ENCODE data around the gene OR52I2. TPM values are rescaled to one million over a fixed set of nuclear protein-coding genes. Genes with fewer than 3 reads are reported as not detected.

Gene OR52I2
- not detected in 2 replicates for total RNA-seq
- long read RNA-seq = 0 reads

- Mint-ChIP-seq H3K4me3 (ENCODE audit: low read depth) (no peak within 1 kb of the TSS), H3K9me3 (ENCODE audit: low read depth) (no peaks in the 10 kb centered on the region), H3K27me3 (peaks cover 5% of the 10 kb centered on the region), H3K4me1 (ENCODE audit: low read depth) (peaks cover 5% of the 10 kb centered on the region), H3K36me3 (ENCODE audit: insufficient read depth) (no peaks in the 10 kb centered on the region), H3K27ac (no peak within 1 kb of the TSS)
- TF ChIP-seq, protein P1, sequence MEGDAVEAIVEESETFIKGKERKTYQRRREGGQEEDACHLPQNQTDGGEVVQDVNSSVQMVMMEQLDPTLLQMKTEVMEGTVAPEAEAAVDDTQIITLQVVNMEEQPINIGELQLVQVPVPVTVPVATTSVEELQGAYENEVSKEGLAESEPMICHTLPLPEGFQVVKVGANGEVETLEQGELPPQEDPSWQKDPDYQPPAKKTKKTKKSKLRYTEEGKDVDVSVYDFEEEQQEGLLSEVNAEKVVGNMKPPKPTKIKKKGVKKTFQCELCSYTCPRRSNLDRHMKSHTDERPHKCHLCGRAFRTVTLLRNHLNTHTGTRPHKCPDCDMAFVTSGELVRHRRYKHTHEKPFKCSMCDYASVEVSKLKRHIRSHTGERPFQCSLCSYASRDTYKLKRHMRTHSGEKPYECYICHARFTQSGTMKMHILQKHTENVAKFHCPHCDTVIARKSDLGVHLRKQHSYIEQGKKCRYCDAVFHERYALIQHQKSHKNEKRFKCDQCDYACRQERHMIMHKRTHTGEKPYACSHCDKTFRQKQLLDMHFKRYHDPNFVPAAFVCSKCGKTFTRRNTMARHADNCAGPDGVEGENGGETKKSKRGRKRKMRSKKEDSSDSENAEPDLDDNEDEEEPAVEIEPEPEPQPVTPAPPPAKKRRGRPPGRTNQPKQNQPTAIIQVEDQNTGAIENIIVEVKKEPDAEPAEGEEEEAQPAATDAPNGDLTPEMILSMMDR (IDR thresholded peaks at IDR 0.05; ENCODE audit: unreplicated experiment) = no peak
- no peak for DNase-seq (ENCODE audit: low spot score, unreplicated experiment)
These were observed at the start of gene OR52I2 for GRCh38 chr11:4581443-4581842. Gene OR52I2 (plus strand): TSS chr11:4581743.

DNA sequence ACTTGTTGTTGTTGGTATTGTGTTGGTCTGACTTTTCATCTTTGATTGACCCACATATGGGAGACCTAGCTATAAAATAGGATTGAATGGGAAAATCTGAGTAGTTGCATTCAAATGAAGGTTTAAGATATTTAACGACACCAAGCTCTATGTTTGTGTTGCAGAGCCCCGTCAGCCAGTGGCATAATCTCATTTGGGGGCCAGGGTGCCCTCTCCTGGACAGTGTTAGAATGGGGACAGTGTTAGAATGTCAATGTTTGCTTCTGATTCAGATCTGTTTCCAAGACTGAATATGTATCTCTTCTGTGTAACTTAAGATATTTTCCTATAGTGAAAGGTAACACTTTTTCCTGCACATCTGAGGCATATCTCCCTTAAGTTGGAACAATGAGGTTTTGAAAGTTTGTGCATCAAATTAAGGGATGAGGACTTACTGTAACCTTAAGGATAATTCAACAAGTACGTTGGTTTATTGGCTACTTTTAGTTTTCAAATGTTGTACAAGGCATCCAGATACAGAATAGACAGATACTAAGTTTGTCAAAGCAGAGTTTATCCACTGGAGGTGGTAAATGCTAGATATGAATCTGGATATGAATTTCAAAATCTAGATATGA is 41.8 kb upstream of the OR52I2 start:
- Mint-ChIP-seq H3K4me3 (ENCODE audit: low read depth) (no peak overlapping the region), H3K27ac (no peak overlapping the region), H3K4me1 (ENCODE audit: low read depth) (no peaks in the 10 kb centered on the region), H3K36me3 (ENCODE audit: insufficient read depth) (no peaks in the 10 kb centered on the region), H3K27me3 (peaks cover 9% of the 10 kb centered on the region), H3K9me3 (ENCODE audit: low read depth) (no peaks in the 10 kb centered on the region)
- peak; percentile 27 for DNase-seq (ENCODE audit: low spot score, unreplicated experiment)
- TF ChIP-seq, protein P1 (IDR thresholded peaks at IDR 0.05; ENCODE audit: unreplicated experiment) = peak; percentile 84

GRCh38 chr11:4541071-4541470 is 40.5 kb upstream of the OR52I2 start:
- Mint-ChIP-seq H3K36me3 (ENCODE audit: insufficient read depth) (no peaks in the 10 kb centered on the region), H3K9me3 (ENCODE audit: low read depth) (no peaks in the 10 kb centered on the region), H3K27me3 (peaks cover 12% of the 10 kb centered on the region), H3K4me1 (ENCODE audit: low read depth) (no peaks in the 10 kb centered on the region), H3K27ac (no peak overlapping the region), H3K4me3 (ENCODE audit: low read depth) (no peak overlapping the region)
- TF ChIP-seq, protein P1 (IDR thresholded peaks at IDR 0.05; ENCODE audit: unreplicated experiment) = no peak
- no peak for DNase-seq (ENCODE audit: low spot score, unreplicated experiment)

DNA sequence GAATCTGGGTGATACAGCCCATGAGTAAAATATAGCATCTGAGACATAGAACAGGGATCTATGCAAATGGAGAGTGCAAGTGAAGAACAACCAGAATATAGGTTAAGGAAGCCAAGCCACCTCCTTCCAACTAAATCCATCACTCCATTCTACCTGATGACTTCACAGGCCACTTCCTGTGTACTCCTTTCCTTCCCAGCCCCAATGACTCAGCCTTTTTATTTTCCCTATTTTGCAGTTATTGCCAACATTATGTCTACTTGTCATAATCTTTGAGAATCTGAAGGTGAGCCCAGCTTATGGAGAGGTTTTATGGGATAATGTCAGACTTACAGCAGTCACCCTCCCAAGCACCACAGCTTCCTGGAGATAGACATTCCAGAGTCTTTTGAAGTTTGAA is 38.0 kb upstream of the OR52I2 start:
- H3K27ac Mint-ChIP-seq = no peak overlapping the region
- H3K36me3 Mint-ChIP-seq (ENCODE audit: insufficient read depth) = no peaks in the 10 kb centered on the region
- no peak overlapping the region for H3K4me3 Mint-ChIP-seq (ENCODE audit: low read depth)
- no peaks in the 10 kb centered on the region for H3K4me1 Mint-ChIP-seq (ENCODE audit: low read depth)
- no peaks in the 10 kb centered on the region for H3K9me3 Mint-ChIP-seq (ENCODE audit: low read depth)
- TF ChIP-seq, protein P1 (IDR thresholded peaks at IDR 0.05; ENCODE audit: unreplicated experiment) = no peak
- DNase-seq (ENCODE audit: low spot score, unreplicated experiment) = no peak
- H3K27me3 Mint-ChIP-seq = peaks cover 12% of the 10 kb centered on the region

DNA sequence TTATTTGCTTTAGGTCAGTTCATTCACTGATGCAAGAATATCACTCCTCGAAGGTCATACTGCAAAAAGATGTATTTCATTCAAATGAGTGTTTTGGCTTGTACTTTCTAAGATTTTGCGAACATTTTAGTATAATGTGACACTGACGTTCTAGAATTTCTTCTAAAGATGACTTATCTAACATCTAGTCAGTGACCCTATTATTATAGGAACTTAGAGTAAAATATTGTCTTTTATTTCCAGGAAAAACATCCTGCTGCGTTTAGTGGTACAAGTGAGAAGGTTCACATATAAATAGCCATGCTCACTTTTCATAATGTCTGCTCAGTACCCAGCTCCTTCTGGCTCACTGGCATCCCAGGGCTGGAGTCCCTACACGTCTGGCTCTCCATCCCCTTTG is 36.7 kb upstream of the OR52I2 start, which contains the start of gene OR52M1:
TSS of gene OR52M1 (plus strand) at position 301 of the 400 bp plus-strand sequence. CDS start at position 301, 0 bp downstream.
- TF ChIP-seq, protein P1 (IDR thresholded peaks at IDR 0.05; ENCODE audit: unreplicated experiment) = no peak
- H3K27ac Mint-ChIP-seq = no peak within 1 kb of the TSS

More for the DNA sequence above, 36.7 kb upstream of the OR52I2 start, which contains the start of gene OR52M1:
- no peaks in the 10 kb centered on the region for H3K4me1 Mint-ChIP-seq (ENCODE audit: low read depth)
- no peak within 1 kb of the TSS for H3K4me3 Mint-ChIP-seq (ENCODE audit: low read depth)
- H3K36me3 Mint-ChIP-seq (ENCODE audit: insufficient read depth) = no peaks in the 10 kb centered on the region
- H3K9me3 Mint-ChIP-seq (ENCODE audit: low read depth) = no peaks in the 10 kb centered on the region
- DNase-seq (ENCODE audit: low spot score, unreplicated experiment) = no peak
- peaks cover 12% of the 10 kb centered on the region for H3K27me3 Mint-ChIP-seq

Measured in progenitor cell of endocrine pancreas (in vitro differentiated cells).